ENCODE data around the gene ZMAT5. TPM values are rescaled to one million over a fixed set of nuclear protein-coding genes. Genes with fewer than 3 reads are reported as not detected.

Gene ZMAT5
- total RNA-seq, 1 experiment from 2014 or later = 21.0 TPM

GRCh38 chr22:29737251-29738117, 29.3 kb downstream of the ZMAT5 start:
- H3K9me3 Mint-ChIP-seq (ENCODE audit: low read depth, unreplicated experiment) = no peaks in the 10 kb centered on the region
- H3K4me3 Mint-ChIP-seq (ENCODE audit: low read depth, unreplicated experiment) = no peak overlapping the region
- intact Hi-C loops (cut with micrococcal nuclease; ENCODE audit: unreplicated experiment) = no loop called here
- TF ChIP-seq CTCF (IDR thresholded peaks at IDR 0.05; ENCODE audit: unreplicated experiment) = no peak
- H3K27me3 Mint-ChIP-seq (ENCODE audit: unreplicated experiment) = no peaks in the 10 kb centered on the region
- H3K27ac Mint-ChIP-seq (ENCODE audit: unreplicated experiment) = no peak overlapping the region
- BruUV-seq (replicated peaks) = no TSS peak
- H3K36me3 Mint-ChIP-seq (ENCODE audit: insufficient read depth, unreplicated experiment) = no peaks in the 10 kb centered on the region
- no peaks in the 10 kb centered on the region for H3K4me1 Mint-ChIP-seq (ENCODE audit: low read depth, unreplicated experiment)
- CTCF ChIA-PET = no interaction called here
- no peak for DNase-seq

- no peak for TF ChIP-seq CTCF (IDR thresholded peaks at IDR 0.05; ENCODE audit: unreplicated experiment)
- Mint-ChIP-seq H3K27me3 (ENCODE audit: unreplicated experiment) (no peaks in the 10 kb centered on the region), H3K4me1 (ENCODE audit: low read depth, unreplicated experiment) (no peaks in the 10 kb centered on the region), H3K27ac (ENCODE audit: unreplicated experiment) (no peak overlapping the region), H3K4me3 (ENCODE audit: low read depth, unreplicated experiment) (no peak overlapping the region), H3K9me3 (ENCODE audit: low read depth, unreplicated experiment) (no peaks in the 10 kb centered on the region), H3K36me3 (ENCODE audit: insufficient read depth, unreplicated experiment) (no peaks in the 10 kb centered on the region)
- CTCF ChIA-PET = no interaction called here
- intact Hi-C loops (cut with micrococcal nuclease; ENCODE audit: unreplicated experiment) = no loop called here
- no peak for DNase-seq
- BruUV-seq (replicated peaks) = no TSS peak
These were observed 31.4 kb downstream of the ZMAT5 start for GRCh38 chr22:29735416-29735815.

GRCh38 chr22:29734838-29735237, 32.0 kb downstream of the ZMAT5 start:
- no peak overlapping the region for H3K4me3 Mint-ChIP-seq (ENCODE audit: low read depth, unreplicated experiment)
- no TSS peak for BruUV-seq (replicated peaks)
- no peak for TF ChIP-seq CTCF (IDR thresholded peaks at IDR 0.05; ENCODE audit: unreplicated experiment)
- H3K4me1 Mint-ChIP-seq (ENCODE audit: low read depth, unreplicated experiment) = no peaks in the 10 kb centered on the region
- no peak for DNase-seq
- no peaks in the 10 kb centered on the region for H3K9me3 Mint-ChIP-seq (ENCODE audit: low read depth, unreplicated experiment)
- H3K27ac Mint-ChIP-seq (ENCODE audit: unreplicated experiment) = no peak overlapping the region
- CTCF ChIA-PET = no interaction called here
- no peaks in the 10 kb centered on the region for H3K36me3 Mint-ChIP-seq (ENCODE audit: insufficient read depth, unreplicated experiment)
- intact Hi-C loops (cut with micrococcal nuclease; ENCODE audit: unreplicated experiment) = no loop called here
- no peaks in the 10 kb centered on the region for H3K27me3 Mint-ChIP-seq (ENCODE audit: unreplicated experiment)

GRCh38 chr22:29734406-29734805, 32.4 kb downstream of the ZMAT5 start:
- H3K4me3 Mint-ChIP-seq (ENCODE audit: low read depth, unreplicated experiment) = no peak overlapping the region
- H3K27ac Mint-ChIP-seq (ENCODE audit: unreplicated experiment) = no peak overlapping the region
- H3K4me1 Mint-ChIP-seq (ENCODE audit: low read depth, unreplicated experiment) = no peaks in the 10 kb centered on the region
- intact Hi-C loops (cut with micrococcal nuclease; ENCODE audit: unreplicated experiment) = no loop called here
- no TSS peak for BruUV-seq (replicated peaks)
- no peak for DNase-seq
- no peak for TF ChIP-seq CTCF (IDR thresholded peaks at IDR 0.05; ENCODE audit: unreplicated experiment)
- CTCF ChIA-PET = no interaction called here
- no peaks in the 10 kb centered on the region for H3K9me3 Mint-ChIP-seq (ENCODE audit: low read depth, unreplicated experiment)
- H3K27me3 Mint-ChIP-seq (ENCODE audit: unreplicated experiment) = no peaks in the 10 kb centered on the region
- peaks cover 2% of the 10 kb centered on the region for H3K36me3 Mint-ChIP-seq (ENCODE audit: insufficient read depth, unreplicated experiment)

Measured in Calu3 (cell line).